Ureter (tissue), 1 donor: ENCODE data around the gene OVCA2. TPM values are rescaled to one million over a fixed set of nuclear protein-coding genes. Genes with fewer than 3 reads are reported as not detected.

Source experiments
- DNase-seq: peaks from one replicate; pipeline ENCODE4 v3.0.0-alpha.2; 2020; ENCODE audit warnings: low spot score
- total RNA-seq: library from RNA; stranded (reverse); gene quantifications from one replicate; pipeline ENCODE4 v1.2.4, GENCODE V29; 2023
- donor health status: DM: yes; HTN: yes; CAD: no.

Gene OVCA2
- total RNA-seq, 1 donor from 2014 or later = 39.5 TPM

- DNase-seq = no peak
These were observed 7.7 kb upstream of the OVCA2 start for GRCh38 chr17:2034157-2034556.

GRCh38 chr17:2034806-2035540 lies 6.8 kb upstream of the OVCA2 start:
- DNase-seq = no peak

- no peak for DNase-seq
These were observed 6.0 kb upstream of the OVCA2 start for GRCh38 chr17:2035541-2036488.

- no peak for DNase-seq
These were observed 4.7 kb upstream of the OVCA2 start for GRCh38 chr17:2037155-2037554.

- DNase-seq = no peak
These were observed 1.5 kb upstream of the OVCA2 start for GRCh38 chr17:2040219-2040827.

GRCh38 chr17:2040942-2041560 lies 771 bp upstream of the OVCA2 start:
- no peak for DNase-seq

- DNase-seq = no peak
These were observed 597 bp downstream of the OVCA2 start for GRCh38 chr17:2042390-2042847.

- no peak for DNase-seq
These were observed 1.1 kb downstream of the OVCA2 start for GRCh38 chr17:2042933-2043332.

DNA sequence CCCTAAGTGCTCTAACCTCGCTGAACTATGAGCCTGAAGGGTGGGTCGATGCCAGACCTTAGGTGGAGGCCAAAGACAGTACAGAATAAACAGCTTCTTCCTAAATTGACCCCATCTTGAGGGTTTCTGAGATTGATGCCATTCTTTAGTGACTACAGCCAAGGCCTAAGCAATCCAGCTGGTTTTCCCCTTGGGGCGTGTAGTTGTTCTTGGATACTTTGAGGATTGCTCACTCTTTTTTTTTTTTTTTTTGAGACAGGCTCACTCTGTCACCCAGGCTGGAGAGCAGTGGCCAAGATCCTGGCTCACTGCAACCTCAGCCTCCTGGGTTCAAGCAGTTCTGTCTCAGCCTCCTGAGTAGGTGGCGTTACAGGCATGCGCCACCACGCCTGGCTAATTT lies 2.0 kb downstream of the OVCA2 start:
- no peak for DNase-seq

DNA sequence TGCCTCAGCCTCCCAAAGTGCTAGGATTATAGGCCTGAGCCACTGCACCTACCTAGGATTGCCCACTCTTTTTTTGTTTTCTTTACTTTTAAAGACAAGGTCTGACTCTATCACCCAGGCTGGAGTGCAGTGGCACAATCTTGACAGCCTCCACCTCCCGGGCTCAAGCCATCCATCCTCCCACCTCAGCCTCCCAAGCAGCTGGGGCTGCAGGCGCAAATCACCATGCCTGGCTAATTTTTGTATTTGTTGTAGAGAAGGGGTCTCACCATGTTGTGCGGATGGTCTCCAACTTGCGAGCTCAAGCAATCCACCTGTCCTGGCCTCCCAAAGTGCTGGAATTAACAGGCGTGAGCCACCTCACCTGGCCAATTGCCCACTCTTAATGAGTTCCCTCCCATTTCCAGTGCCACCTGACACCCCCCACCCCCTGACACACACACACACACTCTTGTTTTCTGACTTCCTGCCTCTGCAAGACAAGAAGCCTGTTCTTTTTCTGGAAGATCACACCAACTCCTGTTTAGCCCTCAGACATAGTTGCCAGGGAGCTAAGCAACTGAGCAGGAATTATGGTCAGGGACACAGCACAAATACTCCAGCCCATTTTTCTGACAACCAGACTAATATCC lies 2.6 kb downstream of the OVCA2 start:
- DNase-seq = no peak

- DNase-seq = no peak
These were observed 5.8 kb downstream of the OVCA2 start for GRCh38 chr17:2047590-2047989.

GRCh38 chr17:2048805-2049204 lies 7.0 kb downstream of the OVCA2 start:
- DNase-seq = peak; percentile 42

DNA sequence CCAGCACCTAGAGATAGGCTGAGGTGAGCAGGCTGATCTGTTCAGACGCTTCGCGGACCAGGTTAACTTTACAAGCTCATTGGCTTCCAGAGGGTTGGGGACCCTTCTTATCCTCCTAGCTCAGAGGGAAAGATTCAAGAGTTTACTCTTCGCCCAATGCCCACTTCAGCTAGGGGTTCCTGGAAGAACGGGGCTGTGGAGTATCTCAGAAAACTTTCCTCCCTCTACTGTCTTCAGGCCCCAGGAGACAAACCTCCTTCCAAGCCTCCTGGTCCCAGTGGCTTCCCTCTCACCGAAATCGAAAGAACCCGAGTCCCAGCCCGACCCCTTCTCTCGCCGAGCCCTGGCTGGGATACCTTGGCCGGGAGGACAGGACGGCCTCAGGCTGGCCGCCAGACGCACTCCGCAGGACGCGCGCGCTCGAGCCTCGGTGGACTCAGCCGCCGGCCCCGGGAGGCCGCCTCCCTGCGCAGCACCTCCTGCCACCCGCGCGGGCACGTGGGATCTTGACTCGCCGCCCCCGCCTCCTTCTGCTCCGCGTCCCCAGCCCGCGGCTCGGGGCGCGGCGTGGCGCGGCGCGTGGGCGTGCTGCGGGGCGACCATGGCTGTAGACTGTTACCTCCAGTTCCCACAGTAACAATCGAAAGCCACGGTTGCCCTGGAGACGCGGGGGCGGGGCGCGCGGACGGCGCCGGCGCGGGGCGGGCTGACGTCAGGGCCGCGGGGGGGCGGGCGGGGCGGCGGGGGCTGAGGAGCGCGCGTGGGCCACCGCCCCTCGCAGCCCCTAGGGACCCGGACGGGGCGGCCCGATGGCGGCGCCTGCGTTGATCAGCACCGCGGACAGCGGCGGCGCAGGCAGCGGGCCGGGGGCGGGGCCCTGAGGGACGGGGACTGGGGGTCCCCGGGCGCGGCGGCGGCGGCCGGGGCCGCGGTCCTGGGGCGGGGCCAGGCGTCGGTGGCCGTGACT lies 7.8 kb downstream of the OVCA2 start:
- peak; percentile 88 for DNase-seq

GRCh38 chr17:2050300-2051060 lies 8.7 kb downstream of the OVCA2 start:
- peak; percentile 74 for DNase-seq

DNA sequence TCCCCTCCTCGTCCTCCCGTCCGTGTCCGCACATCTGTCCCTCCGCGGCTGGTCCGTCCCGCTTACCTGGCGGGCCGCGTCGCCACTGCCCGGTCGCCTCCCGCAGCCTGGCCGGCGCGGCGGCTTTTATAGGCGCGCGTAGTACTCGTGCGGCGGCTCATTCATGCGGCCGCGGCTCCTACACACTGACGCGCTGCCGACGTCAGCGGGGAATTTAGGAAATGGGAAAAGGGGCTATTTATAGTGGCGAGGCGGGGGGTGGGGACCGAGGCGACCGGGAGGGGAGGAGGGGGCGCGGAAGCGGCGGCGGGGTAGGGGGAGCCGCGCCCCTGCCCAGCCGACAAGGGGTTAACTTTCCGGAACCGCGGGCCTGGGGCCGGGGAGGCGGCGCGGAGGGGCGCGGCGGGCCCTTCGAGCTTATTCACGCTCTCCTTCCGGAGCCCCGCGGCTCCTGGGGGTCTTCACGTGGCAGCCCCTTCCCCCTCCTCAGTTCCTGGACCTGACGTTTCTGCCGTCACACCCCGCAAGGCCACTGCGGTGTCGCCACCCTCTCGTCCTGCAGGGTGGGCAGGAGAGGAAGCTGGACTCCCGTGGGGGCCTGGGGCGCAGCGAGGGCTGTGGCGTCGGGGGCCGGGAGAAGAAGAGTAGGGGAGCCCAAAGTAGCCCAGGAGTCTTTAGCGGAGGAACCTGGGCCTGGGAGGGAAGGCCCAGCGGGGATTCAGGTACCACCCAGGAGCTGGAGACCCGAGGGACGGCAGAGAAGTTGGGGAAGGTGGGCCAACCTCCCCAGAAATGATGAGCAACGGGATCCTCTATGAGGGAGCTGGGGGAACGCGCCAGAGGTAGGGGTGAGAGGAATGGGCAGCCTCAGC lies 9.5 kb downstream of the OVCA2 start:
- DNase-seq = no peak

- peak; percentile 44 for DNase-seq
These were observed 10.2 kb downstream of the OVCA2 start for GRCh38 chr17:2051933-2052559.

DNA sequence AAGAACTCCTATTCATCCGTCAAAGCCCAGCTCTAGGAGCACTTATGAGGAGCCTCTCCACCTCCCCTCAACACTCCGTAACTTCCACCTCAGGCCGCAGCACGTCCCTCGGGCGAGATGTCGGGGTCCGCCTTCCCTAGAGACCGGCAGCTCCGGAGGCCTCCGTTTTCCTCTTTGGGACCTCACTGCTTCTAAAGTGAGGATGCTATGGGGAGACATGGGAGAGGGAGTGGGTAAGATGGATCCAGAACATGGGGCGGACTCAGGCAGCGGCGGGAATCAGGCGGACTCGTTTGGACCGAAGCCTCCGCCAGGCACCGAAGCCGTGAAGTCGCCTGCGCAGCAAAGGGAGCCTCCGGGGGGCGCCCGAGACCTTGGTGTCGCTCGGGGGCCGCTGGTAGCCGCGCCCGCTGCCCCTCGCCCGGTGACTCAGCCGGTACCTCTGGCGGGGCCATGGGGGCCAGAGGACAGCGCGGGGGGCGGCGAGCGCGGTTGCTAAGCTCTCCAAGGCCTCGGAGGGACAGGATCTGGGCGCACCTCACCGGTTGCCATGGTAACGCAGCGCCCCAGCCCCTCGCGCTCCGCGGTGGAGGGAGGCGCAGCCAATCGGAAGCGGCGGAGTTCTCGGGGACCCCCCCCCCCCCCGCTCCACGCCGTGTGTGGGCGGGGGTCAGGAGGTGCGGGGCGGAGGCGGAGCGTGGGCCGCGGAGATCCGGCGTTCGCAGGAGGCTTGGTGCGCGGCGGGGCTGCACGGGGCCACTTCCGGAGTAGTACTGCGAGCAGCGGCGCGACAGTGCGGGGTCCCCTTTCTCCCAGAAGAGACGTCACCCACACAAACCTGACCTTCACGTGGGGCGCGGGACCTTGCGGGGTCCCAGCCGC lies 11.8 kb downstream of the OVCA2 start:
- peak; percentile 83 for DNase-seq
